OCI-M1 (cell line): Measurements from ENCODE around the gene FAM110D.
A peak's percentile ranks its signal among the peaks of the same experiment; 100 is the strongest.

ENCODE experiments used
- DNase-seq: peaks from one replicate; lab custom pipeline; 2025; lab: John Stamatoyannopoulos, UW

Gene FAM110D

DNA sequence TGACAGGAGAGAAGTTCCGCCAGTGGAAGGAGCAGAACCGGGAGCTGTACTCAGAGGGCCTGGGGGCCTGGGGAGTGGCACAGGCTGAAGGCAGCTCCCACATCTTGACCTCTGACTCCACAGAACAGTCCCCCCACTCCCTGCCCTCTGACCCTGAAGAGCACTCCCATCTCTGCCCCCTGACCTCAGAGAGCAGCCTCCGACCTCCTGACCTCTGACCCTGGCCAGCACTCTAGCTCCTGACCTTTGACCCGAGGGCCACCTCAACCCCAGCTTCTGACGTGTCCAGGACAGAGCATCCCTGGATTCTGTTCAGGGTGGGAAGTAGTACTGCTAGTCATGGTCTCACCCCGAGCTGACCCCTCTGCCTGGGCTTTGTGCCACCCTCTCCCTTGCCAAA lies 30.5 kb downstream of the FAM110D start:
- no peak for DNase-seq

GRCh38 chr1:26189751-26190275 lies 30.9 kb downstream of the FAM110D start:
- peak; percentile 21 for DNase-seq

DNA sequence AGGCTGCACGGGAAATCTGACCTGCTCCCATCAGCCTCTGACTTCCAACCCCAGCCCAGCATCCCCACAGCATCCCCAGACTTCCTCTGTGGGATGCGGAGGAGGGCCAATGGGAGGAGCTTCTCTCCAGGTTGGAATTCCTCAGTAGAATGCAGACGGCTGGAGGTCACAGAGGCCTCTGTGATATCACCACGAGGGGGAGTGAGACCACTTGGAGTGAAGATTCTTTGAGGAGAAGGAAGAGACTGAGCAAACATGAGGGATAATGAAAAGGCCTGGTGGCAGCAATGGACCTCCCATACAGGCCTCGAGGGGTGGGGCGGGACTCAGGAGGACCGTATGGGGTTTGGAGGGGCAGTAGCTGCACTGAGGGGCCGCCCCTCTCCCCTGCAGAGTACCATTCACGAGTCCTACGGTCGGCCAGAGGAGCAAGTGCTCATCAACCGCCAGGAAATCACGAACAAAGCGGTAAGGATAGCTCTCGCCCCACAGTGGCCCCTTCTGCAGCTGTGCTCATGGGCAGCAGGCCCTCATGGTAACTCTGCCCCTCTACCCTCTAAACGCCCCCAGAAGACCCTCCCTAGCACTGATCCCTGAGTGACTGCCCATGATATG lies 31.6 kb downstream of the FAM110D start, which contains the start of gene CATSPER4:
CATSPER4 (plus strand) TSS at position 230 of the 615 bp plus-strand sequence; CDS start at position 256, 26 bp downstream.
- peak; percentile 59 for DNase-seq

DNA sequence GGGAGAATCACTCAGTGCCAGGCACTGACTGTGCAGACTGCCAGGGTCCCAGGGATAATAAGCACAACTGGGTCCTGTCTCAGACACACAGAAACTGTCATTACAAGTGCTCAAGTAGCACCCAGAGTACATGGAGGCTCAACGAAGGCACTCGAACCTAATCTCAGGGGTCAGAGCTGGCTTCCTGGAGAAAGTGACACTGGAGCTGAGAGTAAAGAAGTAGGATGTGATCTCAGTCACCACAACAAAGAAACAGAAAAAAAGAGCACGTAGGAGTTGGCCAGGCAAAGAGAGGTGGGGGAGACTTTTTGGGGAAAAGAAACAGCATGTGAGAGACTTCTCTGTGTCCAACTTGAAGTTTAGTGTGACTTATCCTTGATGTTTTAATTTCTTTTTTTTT lies 32.9 kb downstream of the FAM110D start:
- no peak for DNase-seq

GRCh38 chr1:26195805-26196204 lies 36.9 kb downstream of the FAM110D start:
- no peak for DNase-seq

GRCh38 chr1:26197301-26197700 lies 38.4 kb downstream of the FAM110D start:
- DNase-seq: no peak

DNA sequence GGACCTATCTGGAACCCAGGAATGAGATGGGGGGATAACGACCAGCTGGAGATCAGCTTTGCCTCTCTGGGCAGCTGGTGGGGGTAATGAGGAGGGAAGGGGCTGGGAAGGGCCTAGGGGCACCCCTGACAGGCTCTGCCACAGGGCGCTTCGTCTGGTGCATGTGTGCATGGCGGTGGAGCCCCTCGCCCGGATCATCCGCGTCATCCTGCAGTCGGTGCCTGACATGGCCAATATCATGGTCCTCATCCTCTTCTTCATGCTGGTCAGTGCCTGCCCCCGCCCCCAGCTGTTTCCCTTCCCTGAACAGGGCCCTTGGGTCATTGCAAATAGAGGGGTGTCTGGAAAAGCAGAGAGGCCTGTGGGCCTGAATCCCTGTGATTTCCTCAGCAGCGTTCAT lies 38.9 kb downstream of the FAM110D start:
- no peak for DNase-seq

- no peak for DNase-seq
Measured at GRCh38 chr1:26200413-26200812, 41.5 kb downstream of the FAM110D start.

DNA sequence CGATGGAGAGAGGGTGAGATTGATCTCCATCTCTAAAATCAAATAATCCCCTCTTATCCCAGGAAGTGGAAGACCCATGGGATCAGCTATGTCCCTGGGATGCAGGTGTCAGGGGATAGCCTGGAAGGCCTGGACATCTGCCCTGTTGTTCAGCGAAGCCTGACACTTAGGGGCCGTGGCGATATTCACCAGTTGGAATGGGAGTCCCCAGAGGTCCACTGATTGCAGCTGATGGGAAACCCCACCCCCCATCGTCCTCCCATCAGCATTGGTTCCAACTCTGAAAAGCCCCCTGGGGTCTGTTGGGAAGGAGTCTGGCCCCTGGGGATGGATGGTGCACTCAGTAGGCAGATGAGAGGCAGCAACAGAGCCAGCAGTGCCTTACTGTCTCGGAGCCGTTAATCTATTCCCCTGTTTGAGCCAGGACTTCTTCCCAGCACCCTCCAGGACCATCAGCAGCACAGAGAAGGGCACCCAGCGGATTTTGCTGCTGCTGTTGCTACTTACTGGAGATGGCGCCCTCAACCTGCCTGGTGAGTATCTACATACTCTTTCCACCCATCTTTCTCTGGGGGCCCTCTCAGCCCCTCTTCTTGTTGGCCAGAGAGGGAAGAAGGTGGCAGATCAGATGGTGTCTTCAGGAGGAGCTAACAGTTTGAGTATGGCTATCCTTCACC lies 44.9 kb downstream of the FAM110D start:
- DNase-seq: no peak

- no peak for DNase-seq
Measured at GRCh38 chr1:26210147-26210870, 51.4 kb downstream of the FAM110D start.

DNA sequence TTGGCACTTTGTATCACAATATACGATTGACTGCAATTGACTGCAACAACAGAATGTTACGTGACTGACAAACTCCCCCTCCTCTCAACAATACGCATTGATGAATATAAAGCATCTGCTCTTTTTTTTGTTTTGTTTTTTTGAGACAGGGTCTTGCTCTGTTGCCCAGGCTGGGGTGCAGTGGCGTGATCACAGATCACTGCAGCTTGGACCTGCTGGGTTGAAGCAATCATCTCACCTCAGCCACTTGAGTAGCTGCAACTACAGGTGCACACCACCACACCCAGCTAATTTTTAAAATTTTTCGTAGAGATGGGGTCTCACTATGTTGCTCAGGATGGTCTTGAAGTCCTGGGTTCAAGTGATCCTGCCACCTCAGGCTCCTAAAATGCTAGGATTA lies 53.8 kb downstream of the FAM110D start:
- no peak for DNase-seq

DNA sequence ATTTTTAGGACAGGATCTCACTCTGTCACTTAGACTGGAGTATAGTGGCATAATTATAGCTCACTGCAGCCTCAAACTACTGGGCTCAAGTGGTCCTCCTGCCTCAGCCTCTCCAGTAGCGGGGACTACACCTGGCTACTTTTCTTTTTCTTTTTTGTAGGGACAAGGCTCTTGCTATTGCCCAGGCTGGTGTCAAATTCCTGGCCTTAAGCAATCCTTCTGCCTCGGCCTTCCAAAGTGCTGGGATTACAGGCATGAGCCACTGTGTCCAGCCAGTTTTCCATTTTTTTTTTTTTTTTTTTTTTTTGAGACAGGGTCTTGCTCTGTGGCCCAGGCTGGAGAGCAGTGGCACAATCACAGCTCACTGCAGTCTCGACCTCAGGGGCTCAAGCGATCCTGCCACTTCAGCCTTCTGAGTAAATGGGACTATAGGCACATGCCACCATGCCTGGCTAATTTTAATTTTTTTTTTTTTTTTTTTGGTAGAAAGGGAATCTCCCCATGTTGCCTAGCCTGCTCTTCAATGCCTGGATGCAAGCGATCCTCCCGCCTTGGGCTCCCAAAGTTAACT lies 54.5 kb downstream of the FAM110D start:
- no peak for DNase-seq
